Measurements from ENCODE around the gene NELFA.

GRCh38 chr4:1961038-1961437 lies 47.7 kb downstream of the NELFA start:
- no peak for TF ChIP-seq POLR2A (IDR thresholded peaks at IDR 0.05; ENCODE audit: low read length)
- TF ChIP-seq GATA1 (IDR thresholded peaks at IDR 0.05; ENCODE audit: low read depth, low read length): no peak
